Activated CD4-positive, alpha-beta T cell treated with anti-CD3 and anti-CD28 coated beads, Interleukin-2, amount 50 U/mL, for 48 hours (primary cell): ENCODE results near the gene SVOPL.
"Not testable (repeated sequence)": the region's sequence is repeated elsewhere in the genome, so short reads cannot be mapped to it uniquely, and the experiment has no call there.

Experiments
- DNase-seq, 2 experiments: peaks; one replicate each; pipeline ENCODE4 v3.0.0-alpha.2; 2020

SVOPL gene, protein sequence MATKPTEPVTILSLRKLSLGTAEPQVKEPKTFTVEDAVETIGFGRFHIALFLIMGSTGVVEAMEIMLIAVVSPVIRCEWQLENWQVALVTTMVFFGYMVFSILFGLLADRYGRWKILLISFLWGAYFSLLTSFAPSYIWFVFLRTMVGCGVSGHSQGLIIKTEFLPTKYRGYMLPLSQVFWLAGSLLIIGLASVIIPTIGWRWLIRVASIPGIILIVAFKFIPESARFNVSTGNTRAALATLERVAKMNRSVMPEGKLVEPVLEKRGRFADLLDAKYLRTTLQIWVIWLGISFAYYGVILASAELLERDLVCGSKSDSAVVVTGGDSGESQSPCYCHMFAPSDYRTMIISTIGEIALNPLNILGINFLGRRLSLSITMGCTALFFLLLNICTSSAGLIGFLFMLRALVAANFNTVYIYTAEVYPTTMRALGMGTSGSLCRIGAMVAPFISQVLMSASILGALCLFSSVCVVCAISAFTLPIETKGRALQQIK

GRCh38 chr7:138700857-138701536 is at the start of gene SVOPL:
SVOPL (minus strand) TSS chr7:138701362; CDS start chr7:138679045, 22,317 bp downstream.
- no peak for DNase-seq

- DNase-seq = no peak
Measured at GRCh38 chr7:138750473-138750872, 49.3 kb upstream of the SVOPL start.

GRCh38 chr7:138749960-138750359 is 48.8 kb upstream of the SVOPL start:
- DNase-seq = no peak

GRCh38 chr7:138748666-138749065 is 47.5 kb upstream of the SVOPL start:
- no peak for DNase-seq

DNA sequence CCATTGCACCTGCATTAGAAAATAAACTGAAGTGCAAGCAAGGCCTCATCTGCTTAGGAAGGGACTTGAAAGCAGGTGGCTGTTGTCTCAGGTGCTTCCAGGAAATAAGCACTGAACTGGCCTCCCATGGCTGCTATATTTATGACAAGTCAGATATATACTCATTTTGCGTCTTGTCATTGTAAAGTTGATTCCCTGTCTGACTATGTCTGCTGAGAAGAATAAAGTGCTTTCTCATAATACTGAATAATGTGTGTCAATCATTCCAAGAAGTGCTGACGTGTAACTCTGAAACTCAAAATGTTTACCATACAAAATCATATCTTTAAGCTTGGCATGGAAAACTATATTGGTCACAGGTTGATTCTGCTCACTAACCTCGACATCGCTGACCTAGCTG is 44.9 kb upstream of the SVOPL start:
- peak in 1 of 2 experiments; percentile 22 for DNase-seq

- DNase-seq = no peak
Measured at GRCh38 chr7:138745189-138745588, 44.0 kb upstream of the SVOPL start.

- DNase-seq = no peak
Measured at GRCh38 chr7:138741453-138741735, 40.2 kb upstream of the SVOPL start.

DNA sequence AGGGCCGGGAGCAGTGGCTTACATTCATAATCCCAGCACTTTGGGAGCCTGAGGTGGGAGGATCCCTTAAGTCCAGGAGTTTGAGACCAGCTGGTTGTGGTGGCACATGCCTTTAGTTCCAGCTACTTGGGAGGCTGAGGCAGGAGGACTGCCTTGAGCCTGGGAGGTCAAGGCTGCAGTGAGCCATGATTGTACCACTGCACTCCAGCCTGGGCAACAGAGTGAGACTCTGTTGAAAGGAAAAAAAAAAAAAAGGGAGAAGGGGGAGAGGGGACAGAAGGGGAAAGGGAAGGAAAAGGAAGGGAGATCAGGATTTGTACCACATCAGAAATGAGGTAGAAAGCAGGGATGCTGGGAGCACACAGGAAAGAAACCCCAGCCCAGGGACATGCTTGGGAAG is 38.7 kb upstream of the SVOPL start:
- no peak for DNase-seq

GRCh38 chr7:138738551-138739335 is 37.6 kb upstream of the SVOPL start:
- DNase-seq = peak; percentile 84 to 87

DNA sequence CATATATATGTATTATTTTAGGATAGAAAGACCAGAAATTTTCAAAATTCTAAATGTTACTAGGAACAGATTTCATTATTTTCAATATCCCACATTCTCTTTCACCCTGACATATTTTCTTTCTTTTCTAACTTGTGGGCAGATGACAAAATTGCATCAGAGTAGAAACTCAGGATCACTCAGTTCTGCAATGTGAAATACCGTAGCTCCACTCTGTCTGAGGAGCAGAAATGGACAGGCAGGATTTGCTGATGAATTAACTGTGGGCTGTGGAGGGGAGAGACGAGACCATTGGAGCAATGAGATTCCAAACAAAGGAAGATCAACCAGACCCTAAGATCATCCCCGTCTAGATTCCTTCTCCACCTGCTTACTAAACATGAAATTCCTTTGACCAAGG is 37.0 kb upstream of the SVOPL start:
- no peak for DNase-seq

DNA sequence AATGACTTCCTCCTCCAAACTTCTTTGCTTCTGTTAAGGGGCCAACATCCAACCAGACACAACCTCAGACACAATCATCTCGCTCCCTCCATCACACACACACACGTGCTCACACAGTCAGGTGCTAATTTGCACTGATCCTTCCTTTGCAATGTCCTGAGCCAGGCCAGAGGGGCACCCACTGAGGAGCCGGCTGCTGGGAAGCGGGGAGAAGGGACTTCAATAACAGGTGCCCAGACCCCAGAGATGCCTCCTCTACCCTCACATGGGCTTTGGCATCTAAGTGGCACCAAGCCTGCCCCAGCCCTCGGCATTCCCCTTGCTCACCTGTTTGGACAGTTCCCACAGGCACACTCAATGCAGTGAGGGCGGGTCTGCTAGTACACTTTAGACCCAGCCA is 34.2 kb upstream of the SVOPL start:
- no peak for DNase-seq

DNA sequence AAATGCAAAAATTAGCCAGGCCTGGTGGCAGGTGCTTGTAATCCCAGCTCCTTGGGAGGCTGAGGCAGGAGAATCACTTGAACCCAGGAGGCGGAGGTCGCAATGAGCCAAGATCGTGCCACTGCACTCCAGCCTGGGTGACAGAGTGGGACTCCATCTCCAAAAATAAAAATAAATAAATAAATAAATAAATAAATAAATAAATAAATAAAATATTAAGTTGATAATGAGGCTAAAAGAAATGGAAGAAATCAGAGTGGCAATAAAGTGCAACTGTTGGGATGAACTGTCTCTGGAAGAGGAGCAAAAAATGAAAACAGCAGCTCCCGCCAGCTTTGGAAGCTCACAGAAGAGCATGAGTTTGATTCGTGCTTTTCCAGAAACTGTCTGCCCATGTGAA is 30.6 kb upstream of the SVOPL start:
- not testable (repeated sequence) for DNase-seq

GRCh38 chr7:138729444-138729843 is 28.3 kb upstream of the SVOPL start:
- DNase-seq = no peak

- DNase-seq = no peak
Measured at GRCh38 chr7:138727336-138728099, 26.4 kb upstream of the SVOPL start.

DNA sequence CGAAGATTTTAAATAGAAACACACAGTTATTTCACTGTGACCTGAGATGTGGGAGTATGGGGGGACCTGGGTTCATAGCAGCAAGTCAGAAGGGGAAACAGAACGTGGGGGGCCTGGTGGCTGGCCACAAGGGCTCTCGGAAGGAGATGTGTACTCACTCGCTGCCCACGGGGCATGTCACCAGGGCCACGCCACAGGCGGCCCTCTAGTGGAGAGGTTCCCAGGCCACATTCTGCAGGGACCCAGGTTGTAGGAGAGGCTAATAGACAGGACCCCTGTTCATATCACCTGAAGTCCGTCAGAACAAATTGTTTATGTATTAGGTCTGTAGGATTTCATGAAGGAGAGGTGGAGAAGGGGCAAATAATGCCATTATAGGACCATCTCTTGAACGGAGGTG is 25.1 kb upstream of the SVOPL start:
- DNase-seq = no peak

GRCh38 chr7:138720286-138720685 is 19.1 kb upstream of the SVOPL start:
- DNase-seq = no peak

GRCh38 chr7:138716889-138717288 is 15.7 kb upstream of the SVOPL start:
- DNase-seq = no peak

DNA sequence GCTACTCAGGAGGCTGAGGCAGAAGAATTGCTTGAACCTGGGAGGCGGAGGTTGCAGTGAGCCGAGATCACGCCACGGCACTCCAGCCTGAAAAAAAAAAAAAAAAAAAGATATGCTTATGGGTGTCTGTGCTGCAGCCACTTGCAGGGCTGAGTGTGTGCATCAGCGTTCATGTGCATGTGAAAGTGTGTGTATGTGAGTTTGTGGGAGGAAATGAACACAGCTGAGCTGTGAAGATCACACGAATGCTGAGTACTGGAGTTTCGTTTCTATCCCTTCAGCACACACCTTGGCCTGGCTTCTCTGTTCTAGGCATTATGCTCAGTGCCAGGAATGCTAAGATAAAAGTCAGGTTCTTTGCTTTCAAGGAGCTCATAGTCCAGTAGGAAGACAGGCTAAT is 12.0 kb upstream of the SVOPL start:
- no peak for DNase-seq

- no peak for DNase-seq
Measured at GRCh38 chr7:138712652-138713051, 11.5 kb upstream of the SVOPL start.

GRCh38 chr7:138710536-138711385 is 9.6 kb upstream of the SVOPL start:
- DNase-seq = no peak

GRCh38 chr7:138705167-138705566 is 4.0 kb upstream of the SVOPL start:
- no peak for DNase-seq

GRCh38 chr7:138701537-138701923 is 368 bp upstream of the SVOPL start:
- DNase-seq = no peak
